K562 (cell line): ENCODE results near the gene PSRC1. TPM values are rescaled to one million over a fixed set of nuclear protein-coding genes. Genes with fewer than 3 reads are reported as not detected.

Source experiments
- CEBPG ChIP-seq, 3 experiments: fragments of 200-800 bp in 1 of 3; sonication (Bioruptor generic) in 1 of 3; sonication (generic) in 1 of 3; formaldehyde crosslinking in 1 of 3; IDR thresholded peaks in 2 of 3; conservative IDR thresholded peaks in 1 of 3; 2 replicates each; pipeline versions ENCODE4 v1.6.1 to v1.8.0; 2016 to 2022; ENCODE audit warnings: missing compliant biosample characterization in 2 of 3, missing genetic modification characterization in 2 of 3, mild to moderate bottlenecking in 1 of 3, missing genetic modification reagents in 1 of 3
- MLLT1 ChIP-seq, 2 experiments: fragments of 450-650 bp; IDR thresholded peaks; 2 replicates each; pipeline ENCODE4 v1.6.1; 2016
- MTA1 ChIP-seq: fragments of 450-650 bp; IDR thresholded peaks from 2 replicates; pipeline ENCODE4 v1.6.1; 2017; ENCODE audit warnings: borderline replicate concordance
- RNF2 ChIP-seq: sonication (generic); IDR thresholded peaks from 2 replicates; pipeline ENCODE4 v1.6.1; 2016
- SMAD4 ChIP-seq: fragments of 250-450 bp; sonication (Bioruptor Pico); conservative IDR thresholded peaks from 2 replicates; pipeline ENCODE4 v1.8.0; 2021; ENCODE audit warnings: inconsistent platforms, mild to moderate bottlenecking, moderate library complexity
- SNIP1 ChIP-seq: fragments of 450-650 bp; IDR thresholded peaks from 2 replicates; pipeline ENCODE4 v1.7.1; 2017; ENCODE audit warnings: low read depth, mild to moderate bottlenecking
- TFE3 ChIP-seq: fragments of 450-650 bp; formaldehyde crosslinking; IDR thresholded peaks from 2 replicates; pipeline ENCODE4 v1.4.0; 2020; ENCODE audit warnings: mild to moderate bottlenecking, mixed read lengths
- THRAP3 ChIP-seq: fragments of 450-650 bp; IDR thresholded peaks from 2 replicates; pipeline ENCODE4 v1.6.1; 2016; ENCODE audit warnings: mild to moderate bottlenecking, inconsistent platforms, borderline replicate concordance
- YY1 ChIP-seq, 3 experiments: IDR thresholded peaks; 2 replicates each; pipeline ENCODE4 v1.6.1; 2011; ENCODE audit warnings: low read length in 2 of 3, mild to moderate bottlenecking in 2 of 3, moderate library complexity in 2 of 3, borderline replicate concordance in 1 of 3, control low read depth in 1 of 3, low read depth in 1 of 3; ENCODE audit not compliant: insufficient read depth in 3 of 3, insufficient replicate concordance in 2 of 3, control insufficient read depth in 1 of 3, insufficient read length in 1 of 3; ENCODE audit errors: extremely low read depth in 1 of 3
- ZFP1 ChIP-seq: fragments of 450-650 bp; formaldehyde crosslinking; IDR thresholded peaks from 2 replicates; pipeline ENCODE4 v1.4.0; 2020; ENCODE audit warnings: mild to moderate bottlenecking, mixed read lengths
- ZFP36 ChIP-seq: fragments of 150-350 bp; IDR thresholded peaks from 2 replicates; pipeline ENCODE4 v1.6.1; 2018; ENCODE audit warnings: low read length, low read depth; ENCODE audit not compliant: partially characterized antibody
- ZNF146 ChIP-seq: IDR thresholded peaks from one replicate; pipeline ENCODE4 v1.6.1; 2018; ENCODE audit warnings: missing compliant biosample characterization; ENCODE audit not compliant: unreplicated experiment
- ZNF384 ChIP-seq: IDR thresholded peaks from 2 replicates; pipeline ENCODE4 v1.6.1; 2012; ENCODE audit warnings: low read depth, low read length, improper control_type of control experiment
- ZNF830 ChIP-seq: fragments of 250-450 bp; sonication (Bioruptor Pico); IDR thresholded peaks from 2 replicates; pipeline ENCODE4 v1.5.0; 2021; ENCODE audit warnings: mild to moderate bottlenecking
- polyA plus RNA-seq, 8 experiments: library from polyadenylated mRNA; depleted of rRNA in 4 of 8; stranded (reverse) in 5 of 8; unstranded in 3 of 8; fragments of >200 nt; fragmentation: Nextera tagmentation in 2 of 8; fragmentation: Illumina TruSeq in 1 of 8; extraction: Ambion mirVana in 2 of 8; extraction: Trizol in 1 of 8; gene quantifications; 2 replicates each; pipeline versions ENCODE4 v1.2.1 to v1.2.3, GENCODE V29; 2011 to 2014; ENCODE audit warnings: inconsistent platforms in 1 of 8, missing spikeins in 1 of 8
- total RNA-seq, 7 experiments: library from RNA; depleted of rRNA in 6 of 7; stranded (reverse); fragments of >200 nt in 6 of 7; fragmentation: Illumina TruSeq in 2 of 7; extraction: Trizol in 2 of 7; gene quantifications; 2 replicates each; pipeline versions ENCODE4 v1.2.1 to v1.2.3, GENCODE V29; 2011 to 2021; ENCODE audit warnings: low replicate concordance in 1 of 7
- TF ChIP-seq, protein P1 (sequence below): fragments of 450-650 bp; formaldehyde crosslinking; conservative IDR thresholded peaks from 2 replicates; pipeline ENCODE4 v1.4.0; 2022; ENCODE audit warnings: mild to moderate bottlenecking, missing genetic modification characterization
- TF ChIP-seq, protein P2 (sequence below): sonication (generic); formaldehyde crosslinking; IDR thresholded peaks from 2 replicates; pipeline ENCODE4 v1.5.0; 2020; ENCODE audit warnings: missing genetic modification reagents

Gene PSRC1
- total and polyA plus RNA-seq, 9 of the 15 experiments (the other 6 are each of a cell fraction or from before 2014, with no cell fraction given): 6.5 to 65.2 (median 39.3) TPM

DNA sequence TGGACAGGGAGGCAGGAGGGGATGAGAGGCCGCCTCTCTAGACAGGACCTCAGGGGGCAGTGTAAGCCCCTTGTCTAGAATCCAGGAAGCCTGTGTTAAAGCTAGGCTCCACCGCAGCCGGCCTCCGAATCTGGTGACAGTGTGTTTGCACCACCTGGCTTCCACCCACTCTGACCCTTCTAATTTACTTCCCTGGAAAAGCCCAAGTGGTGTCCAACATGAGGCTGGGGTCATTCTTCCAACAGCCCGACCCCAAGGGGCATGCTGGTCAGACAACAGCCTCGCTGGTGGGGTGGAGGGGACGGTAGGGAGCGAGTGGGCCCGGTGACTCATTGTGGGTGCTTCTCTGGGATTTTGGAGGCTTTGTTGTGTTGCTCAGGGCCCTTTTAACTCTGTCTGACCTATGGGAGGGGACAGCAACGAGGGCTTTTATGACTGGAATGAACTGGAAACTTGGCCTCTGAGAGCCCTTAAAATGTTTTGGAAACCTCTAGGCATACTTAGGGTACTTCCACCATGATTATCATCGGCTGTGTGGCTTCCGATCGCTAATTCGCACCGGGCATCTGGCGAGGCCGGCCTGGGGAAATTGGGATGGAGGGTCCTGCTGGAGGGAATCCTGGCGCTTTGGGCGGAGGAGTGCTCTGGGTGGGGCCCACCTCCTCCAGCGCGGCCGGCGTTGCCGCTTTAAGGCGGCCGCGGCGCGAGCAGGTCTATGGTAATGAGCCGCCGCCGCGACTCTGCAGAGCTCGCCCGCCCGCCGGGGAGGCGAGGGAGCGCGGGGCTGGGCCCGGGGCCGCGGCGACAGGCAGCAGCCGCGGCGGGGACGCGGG lies 33.9 kb downstream of the PSRC1 start, which contains the start of gene CELSR2 (continued):
- no peak for TF ChIP-seq MLLT1 (IDR thresholded peaks at IDR 0.05)
- TF ChIP-seq RNF2: peak; percentile 60; the same call in 1 of the 2 replicates
- TF ChIP-seq ZFP1: no peak
- TF ChIP-seq, protein P1, sequence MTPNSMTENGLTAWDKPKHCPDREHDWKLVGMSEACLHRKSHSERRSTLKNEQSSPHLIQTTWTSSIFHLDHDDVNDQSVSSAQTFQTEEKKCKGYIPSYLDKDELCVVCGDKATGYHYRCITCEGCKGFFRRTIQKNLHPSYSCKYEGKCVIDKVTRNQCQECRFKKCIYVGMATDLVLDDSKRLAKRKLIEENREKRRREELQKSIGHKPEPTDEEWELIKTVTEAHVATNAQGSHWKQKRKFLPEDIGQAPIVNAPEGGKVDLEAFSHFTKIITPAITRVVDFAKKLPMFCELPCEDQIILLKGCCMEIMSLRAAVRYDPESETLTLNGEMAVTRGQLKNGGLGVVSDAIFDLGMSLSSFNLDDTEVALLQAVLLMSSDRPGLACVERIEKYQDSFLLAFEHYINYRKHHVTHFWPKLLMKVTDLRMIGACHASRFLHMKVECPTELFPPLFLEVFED (CRISPR knock-in tag): no peak
- no peak for TF ChIP-seq ZNF146 (CRISPR knock-in tag)
- no peak for TF ChIP-seq SMAD4 (CRISPR knock-in tag)
- peak; percentile 100 for TF ChIP-seq SNIP1
- TF ChIP-seq ZFP36: peak; percentile 65
- no peak for TF ChIP-seq THRAP3
- no peak for TF ChIP-seq ZNF384
- TF ChIP-seq MTA1: no peak
- no peak for TF ChIP-seq ZNF830 (CRISPR knock-in tag)
- peak in 2 of 3 experiments; percentile 32 to 71 for TF ChIP-seq YY1 (IDR thresholded peaks at IDR 0.05; ENCODE audit: borderline replicate concordance in 1 of 3, control insufficient read depth in 1 of 3, extremely low read depth in 1 of 3, insufficient read depth in 3 of 3, insufficient read length in 1 of 3, insufficient replicate concordance in 2 of 3, low read depth in 1 of 3, low read length in 2 of 3)
- TF ChIP-seq TFE3 (CRISPR knock-in tag): no peak
- no peak for TF ChIP-seq CEBPG (CRISPR knock-in tag; IDR thresholded peaks at IDR 0.05)
- no peak for TF ChIP-seq CEBPG (tag; conservative IDR thresholded peaks at IDR 0.05 in 1 of 2, IDR thresholded peaks at IDR 0.05 in 1 of 2)
- TF ChIP-seq, protein P2, sequence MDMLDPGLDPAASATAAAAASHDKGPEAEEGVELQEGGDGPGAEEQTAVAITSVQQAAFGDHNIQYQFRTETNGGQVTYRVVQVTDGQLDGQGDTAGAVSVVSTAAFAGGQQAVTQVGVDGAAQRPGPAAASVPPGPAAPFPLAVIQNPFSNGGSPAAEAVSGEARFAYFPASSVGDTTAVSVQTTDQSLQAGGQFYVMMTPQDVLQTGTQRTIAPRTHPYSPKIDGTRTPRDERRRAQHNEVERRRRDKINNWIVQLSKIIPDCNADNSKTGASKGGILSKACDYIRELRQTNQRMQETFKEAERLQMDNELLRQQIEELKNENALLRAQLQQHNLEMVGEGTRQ (CRISPR knock-in tag): no peak
